SKM-1 treated with dmso at 0.1 percent for 144 hours (cell line): Measurements from ENCODE around the gene ABHD12.

Experiments used
- DNase-seq: peaks from one replicate; lab custom pipeline; 2025; ENCODE audit not compliant: unreplicated experiment; lab: John Stamatoyannopoulos, UW

The ABHD12 gene

GRCh38 chr20:25280051-25280573 lies 110.5 kb downstream of the ABHD12 start:
- no peak for DNase-seq

DNA sequence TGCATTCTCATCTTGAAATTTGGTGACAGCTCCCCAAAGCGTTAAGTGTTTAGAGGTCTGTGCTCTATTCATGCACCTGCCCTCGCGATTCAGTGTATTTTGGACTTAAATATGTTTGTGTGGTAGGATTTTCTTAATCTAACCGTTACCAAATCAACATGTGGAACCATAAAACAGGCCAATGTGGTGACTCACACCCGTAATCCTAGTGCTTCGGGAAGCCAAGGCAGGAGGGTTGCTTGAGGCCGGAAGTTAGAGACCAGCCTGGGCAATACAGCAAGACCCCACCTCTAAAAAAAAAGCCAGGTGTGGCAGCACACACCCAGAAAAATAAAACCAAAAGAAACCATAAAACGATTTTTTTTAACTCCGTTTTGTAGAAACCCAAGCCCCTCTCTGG lies 111.2 kb downstream of the ABHD12 start:
- no peak for DNase-seq

GRCh38 chr20:25278636-25279361 lies 111.8 kb downstream of the ABHD12 start:
- no peak for DNase-seq

- no peak for DNase-seq
These were observed 112.6 kb downstream of the ABHD12 start for GRCh38 chr20:25277941-25278521.

DNA sequence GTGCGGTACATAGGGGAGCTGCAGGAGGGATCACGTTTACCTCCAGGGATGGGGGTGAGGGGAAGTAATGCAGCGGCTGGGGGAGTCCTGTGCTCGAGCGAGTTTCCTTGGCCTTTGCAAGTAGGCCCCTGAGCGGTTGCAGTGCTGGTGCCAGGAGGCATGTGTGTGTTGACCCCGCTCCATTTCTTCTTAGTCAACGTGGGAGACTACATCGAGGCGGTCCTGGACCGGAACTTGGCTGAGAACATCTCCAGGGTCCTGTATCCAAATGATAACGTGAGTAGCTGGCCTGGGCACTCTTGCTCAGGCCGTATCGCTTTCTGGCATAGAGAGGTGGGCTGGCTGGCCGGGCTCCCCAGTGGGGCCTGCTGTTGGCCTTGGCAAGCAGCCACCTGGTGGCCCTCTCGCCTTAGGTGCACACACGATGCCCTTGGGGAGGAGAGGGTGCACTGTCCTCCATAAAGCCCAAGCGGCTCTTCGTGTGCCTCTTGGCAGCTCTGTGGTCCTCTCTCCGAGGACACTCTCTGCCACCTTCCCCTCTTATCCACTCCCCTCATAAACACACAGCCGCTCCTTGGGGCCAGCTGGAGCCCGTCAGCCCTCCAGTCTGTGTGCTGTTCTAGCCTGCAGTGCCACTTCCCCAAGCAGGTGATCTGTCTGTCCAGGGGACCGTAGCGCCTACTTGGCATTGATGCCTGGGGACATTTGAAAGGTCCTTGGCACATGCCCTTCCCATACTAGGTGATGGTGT lies 113.4 kb downstream of the ABHD12 start:
- no peak for DNase-seq

- no peak for DNase-seq
These were observed 114.0 kb downstream of the ABHD12 start for GRCh38 chr20:25276533-25277050.

DNA sequence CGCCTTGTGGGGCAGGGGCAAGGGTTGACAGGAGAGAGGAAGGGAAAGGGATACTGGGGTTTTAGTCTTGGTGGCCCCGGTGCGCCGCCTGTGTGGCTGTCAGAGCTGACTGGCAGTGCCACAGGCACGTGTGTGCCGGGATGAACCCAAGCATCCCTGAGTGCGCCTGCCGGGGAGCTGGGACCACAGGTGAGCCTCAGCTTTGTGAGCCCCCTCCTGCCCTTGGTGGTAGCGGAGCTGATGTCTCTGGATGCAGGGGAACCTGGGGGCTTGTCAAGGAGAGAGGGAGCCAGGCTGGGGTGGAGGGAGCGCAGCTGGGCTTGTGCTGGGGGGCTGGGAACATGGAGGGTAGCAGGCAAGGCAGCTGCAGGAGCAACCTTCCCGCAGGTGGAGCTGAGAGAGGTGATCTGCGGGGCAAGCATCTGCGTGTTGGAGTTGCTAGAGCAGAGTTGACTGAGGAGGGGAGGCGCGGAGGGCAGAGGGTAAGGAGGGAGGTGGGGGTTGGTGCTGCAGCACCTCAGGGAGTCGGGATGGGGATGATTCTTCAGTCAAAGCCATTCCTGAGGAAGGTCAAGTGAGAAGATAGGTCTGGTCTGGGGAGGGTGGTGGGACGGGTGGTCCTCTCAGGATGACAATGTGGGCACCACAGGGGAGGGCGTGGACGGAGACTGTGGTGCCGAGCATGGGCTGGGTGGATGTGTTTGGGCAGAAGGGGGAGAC lies 114.7 kb downstream of the ABHD12 start:
- no peak for DNase-seq

DNA sequence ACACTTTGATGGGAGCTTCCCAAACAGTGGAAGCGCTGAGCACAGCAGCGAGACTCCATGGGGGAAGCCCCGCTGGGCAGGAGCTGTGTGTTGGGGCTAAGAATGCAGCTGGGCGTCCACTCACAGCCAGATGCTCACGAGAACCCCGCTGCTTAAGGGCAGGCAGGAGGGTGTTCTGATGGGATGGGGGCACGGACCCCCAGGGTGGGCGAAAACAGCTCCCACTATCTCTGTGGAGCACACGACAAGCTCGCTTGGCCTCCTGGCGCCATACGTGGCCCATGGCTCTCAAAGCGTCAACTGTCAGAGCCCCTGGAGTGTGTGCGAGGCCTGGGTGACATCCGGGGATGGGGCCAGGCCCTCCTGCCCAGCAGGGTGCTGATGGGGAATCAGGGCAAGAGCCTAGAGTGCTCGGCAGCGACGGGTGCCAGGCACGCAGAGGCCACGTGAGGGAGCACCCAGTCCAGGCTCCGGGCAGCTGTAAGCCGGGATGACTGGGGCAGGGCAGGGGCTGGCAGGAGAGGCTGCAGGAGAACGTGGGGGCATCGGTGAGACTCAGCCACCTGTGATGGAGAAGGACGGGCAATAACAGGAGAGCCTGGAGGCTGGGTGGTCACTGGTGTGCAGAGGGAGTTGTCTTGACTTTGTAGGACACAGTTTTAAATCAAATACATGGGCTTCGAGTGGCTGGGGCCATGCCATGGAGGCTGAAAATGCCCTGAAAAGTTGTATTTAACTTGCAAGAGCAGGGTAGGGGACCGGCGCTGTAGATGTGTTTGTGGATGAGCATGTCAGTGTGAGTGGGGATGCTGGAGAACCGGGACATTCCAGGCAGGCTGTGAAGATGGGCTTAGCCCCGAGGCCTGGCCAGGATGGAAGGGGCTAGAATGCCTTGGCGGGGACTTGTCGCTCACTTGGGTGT lies 115.5 kb downstream of the ABHD12 start:
- DNase-seq: no peak

DNA sequence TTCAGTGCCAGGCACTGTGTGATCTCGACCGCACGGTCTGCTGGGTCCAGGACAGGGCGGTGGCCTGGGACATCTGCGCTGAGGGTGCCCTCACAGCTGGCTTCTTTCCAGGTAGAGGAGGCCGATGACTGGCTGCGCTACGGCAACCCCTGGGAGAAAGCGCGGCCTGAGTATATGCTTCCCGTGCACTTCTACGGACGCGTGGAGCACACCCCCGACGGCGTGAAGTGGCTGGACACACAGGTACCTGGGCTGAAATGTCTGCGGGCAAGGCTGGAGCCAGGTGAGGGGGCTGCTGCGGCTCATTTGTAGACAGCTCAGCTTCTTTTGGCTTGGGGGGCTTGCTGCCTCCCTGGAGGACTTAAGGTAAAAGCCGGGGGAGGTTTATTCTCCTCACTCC lies 116.2 kb downstream of the ABHD12 start:
- DNase-seq: no peak

DNA sequence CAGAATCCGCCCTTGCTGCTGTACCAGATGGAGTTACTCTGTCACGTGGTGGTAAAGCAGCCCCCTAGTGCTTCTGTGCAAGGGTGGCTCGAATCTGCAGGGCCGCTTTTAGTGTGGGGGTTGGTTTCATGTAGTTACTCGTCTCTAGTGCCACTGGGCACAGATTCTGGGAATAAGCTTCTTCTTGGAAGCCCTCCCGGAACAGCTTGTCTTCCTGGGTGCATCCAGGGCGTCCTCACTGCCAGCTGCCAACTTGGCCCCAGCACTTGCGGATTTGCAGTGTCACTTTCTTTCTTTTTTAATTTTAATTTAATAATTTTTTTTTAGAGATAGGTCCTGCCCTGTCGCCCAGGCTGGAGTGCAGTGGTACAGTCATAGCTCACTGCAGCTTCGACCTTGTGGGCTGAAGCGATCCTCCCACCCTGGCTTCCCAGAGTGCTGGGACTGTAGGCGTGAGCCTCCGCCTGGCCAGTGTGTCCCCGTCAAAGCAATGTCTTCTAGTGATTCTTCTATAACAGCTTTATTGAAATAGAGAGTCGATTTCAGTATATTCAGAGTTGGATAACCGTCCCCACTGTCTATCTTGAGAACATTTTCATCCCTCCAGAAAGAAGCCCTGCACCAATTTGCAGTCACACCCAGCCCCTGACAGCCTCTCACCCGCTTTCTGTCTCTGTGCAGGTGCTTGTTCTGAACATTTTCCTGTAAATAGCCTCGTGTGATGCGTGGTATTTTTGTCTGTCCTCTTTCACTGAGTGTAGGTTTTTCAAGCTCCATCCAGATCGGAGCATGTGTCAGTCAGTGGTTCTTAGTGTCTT lies 116.9 kb downstream of the ABHD12 start:
- no peak for DNase-seq

DNA sequence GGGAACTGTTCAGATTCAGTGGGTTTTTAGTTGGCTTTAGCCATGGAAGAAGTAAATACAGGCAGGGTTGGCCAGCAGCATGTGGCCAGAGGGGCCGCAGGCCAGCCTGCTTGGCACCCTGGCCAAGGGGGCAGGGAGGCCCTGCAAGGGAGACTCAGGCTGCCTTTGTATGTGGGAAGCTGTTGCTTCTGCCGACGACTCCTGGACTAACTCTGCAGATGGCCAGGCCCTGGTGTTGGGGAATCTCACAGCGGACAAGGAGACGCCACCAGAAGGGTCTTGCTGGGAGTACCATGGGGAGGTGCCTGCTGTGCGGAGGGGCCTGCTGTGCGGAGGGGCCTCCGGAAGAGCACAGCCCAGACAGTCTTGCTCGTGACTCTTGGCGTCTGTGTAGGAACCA lies 117.6 kb downstream of the ABHD12 start:
- no peak for DNase-seq

GRCh38 chr20:25272223-25273000 lies 118.2 kb downstream of the ABHD12 start:
- no peak for DNase-seq

GRCh38 chr20:25271486-25272222 lies 119.0 kb downstream of the ABHD12 start:
- no peak for DNase-seq

DNA sequence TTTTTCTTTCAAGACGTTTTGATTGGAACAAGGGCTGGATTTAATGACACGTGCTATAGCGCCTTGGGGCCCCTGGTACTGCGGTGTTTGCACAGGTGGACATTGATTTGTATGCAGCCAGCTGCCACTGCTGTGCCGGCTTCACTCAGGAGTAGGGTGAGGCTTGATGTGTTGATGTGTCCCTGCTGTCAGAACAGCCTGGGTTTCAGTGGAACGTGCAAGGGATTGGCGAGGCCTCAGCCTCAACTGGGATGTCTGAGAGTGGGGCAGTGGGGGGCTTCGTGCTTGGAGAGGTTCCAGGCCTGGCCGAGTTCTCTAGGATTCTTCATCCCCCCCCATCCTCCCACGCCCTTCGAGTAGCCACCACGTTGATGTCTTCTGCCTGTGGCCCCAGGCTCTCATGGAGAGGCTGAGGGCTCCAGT lies 119.8 kb downstream of the ABHD12 start:
- DNase-seq: no peak

DNA sequence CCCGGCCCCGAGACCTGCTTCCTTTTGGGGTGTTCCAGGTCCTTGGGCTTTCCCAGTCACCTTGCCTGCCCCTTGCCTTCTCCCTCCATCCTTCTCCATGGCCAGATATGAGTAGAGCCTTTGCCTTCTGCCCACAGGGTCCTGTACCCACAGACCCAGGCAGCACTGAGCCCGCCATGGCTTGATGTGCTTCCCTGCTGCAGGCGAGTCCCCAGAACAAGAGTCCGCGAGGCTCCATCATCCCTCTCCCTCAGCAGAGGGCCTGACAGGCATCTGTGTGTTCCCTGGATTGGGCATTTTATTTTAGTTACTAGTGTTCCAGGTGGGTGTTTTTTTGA lies 120.8 kb downstream of the ABHD12 start:
- no peak for DNase-seq

GRCh38 chr20:25269057-25269832 lies 121.4 kb downstream of the ABHD12 start:
- DNase-seq: no peak
